ENCODE results near the gene SIRPB2. TPM values are rescaled to one million over a fixed set of nuclear protein-coding genes. Genes with fewer than 3 reads are reported as not detected.

SIRPB2 gene
- total RNA-seq, 1 donor from 2014 or later = not detected

- Mint-ChIP-seq H3K4me1 (ENCODE audit: low read depth, unreplicated experiment) (no peaks in the 10 kb centered on the region), H3K27ac (ENCODE audit: unreplicated experiment) (no peak overlapping the region), H3K9me3 (ENCODE audit: unreplicated experiment) (no peaks in the 10 kb centered on the region), H3K36me3 (ENCODE audit: unreplicated experiment) (no peaks in the 10 kb centered on the region), H3K27me3 (ENCODE audit: unreplicated experiment) (no peaks in the 10 kb centered on the region), H3K4me3 (ENCODE audit: unreplicated experiment) (no peak overlapping the region)
- TF ChIP-seq CTCF (IDR thresholded peaks at IDR 0.05; ENCODE audit: partially characterized antibody, unreplicated experiment) = no peak
- no peak for DNase-seq
These were observed 13.2 kb downstream of the SIRPB2 start for GRCh38 chr20:1477896-1478490.

GRCh38 chr20:1474817-1475603 is 16.2 kb downstream of the SIRPB2 start:
- no peak for TF ChIP-seq CTCF (IDR thresholded peaks at IDR 0.05; ENCODE audit: partially characterized antibody, unreplicated experiment)
- H3K4me3 Mint-ChIP-seq (ENCODE audit: unreplicated experiment) = no peak overlapping the region
- no peak for DNase-seq
- no peaks in the 10 kb centered on the region for H3K9me3 Mint-ChIP-seq (ENCODE audit: unreplicated experiment)
- H3K36me3 Mint-ChIP-seq (ENCODE audit: unreplicated experiment) = no peaks in the 10 kb centered on the region
- no peaks in the 10 kb centered on the region for H3K4me1 Mint-ChIP-seq (ENCODE audit: low read depth, unreplicated experiment)
- no peaks in the 10 kb centered on the region for H3K27me3 Mint-ChIP-seq (ENCODE audit: unreplicated experiment)
- H3K27ac Mint-ChIP-seq (ENCODE audit: unreplicated experiment) = no peak overlapping the region

- no peak overlapping the region for H3K27ac Mint-ChIP-seq (ENCODE audit: unreplicated experiment)
- H3K4me1 Mint-ChIP-seq (ENCODE audit: low read depth, unreplicated experiment) = no peaks in the 10 kb centered on the region
- no peak for DNase-seq
- H3K4me3 Mint-ChIP-seq (ENCODE audit: unreplicated experiment) = no peak overlapping the region
- H3K9me3 Mint-ChIP-seq (ENCODE audit: unreplicated experiment) = no peaks in the 10 kb centered on the region
- H3K36me3 Mint-ChIP-seq (ENCODE audit: unreplicated experiment) = no peaks in the 10 kb centered on the region
- TF ChIP-seq CTCF (IDR thresholded peaks at IDR 0.05; ENCODE audit: partially characterized antibody, unreplicated experiment) = no peak
- H3K27me3 Mint-ChIP-seq (ENCODE audit: unreplicated experiment) = no peaks in the 10 kb centered on the region
These were observed 16.9 kb downstream of the SIRPB2 start for GRCh38 chr20:1474325-1474724.

GRCh38 chr20:1473246-1474220 is 17.7 kb downstream of the SIRPB2 start:
- no peaks in the 10 kb centered on the region for H3K27me3 Mint-ChIP-seq (ENCODE audit: unreplicated experiment)
- H3K4me3 Mint-ChIP-seq (ENCODE audit: unreplicated experiment) = no peak overlapping the region
- no peak for DNase-seq
- H3K9me3 Mint-ChIP-seq (ENCODE audit: unreplicated experiment) = no peaks in the 10 kb centered on the region
- H3K36me3 Mint-ChIP-seq (ENCODE audit: unreplicated experiment) = no peaks in the 10 kb centered on the region
- no peak overlapping the region for H3K27ac Mint-ChIP-seq (ENCODE audit: unreplicated experiment)
- no peak for TF ChIP-seq CTCF (IDR thresholded peaks at IDR 0.05; ENCODE audit: partially characterized antibody, unreplicated experiment)
- no peaks in the 10 kb centered on the region for H3K4me1 Mint-ChIP-seq (ENCODE audit: low read depth, unreplicated experiment)

Measured in glutamatergic neuron (in vitro differentiated cells).